HAP-1 (cell line): ENCODE results near the gene YTHDC1.
"Not testable (repeated sequence)": the region's sequence is repeated elsewhere in the genome, so short reads cannot be mapped to it uniquely, and the experiment has no call there.

Experiments used
- DNase-seq, 2 experiments: peaks; one replicate each; pipeline ENCODE4 v3.0.0-alpha.2; 2016 to 2020; ENCODE audit warnings: low spot score in 2 of 2
- H3K27me3 ChIP-seq: fragments of 250-450 bp; sonication (Bioruptor Pico); 2 replicates; pipeline ENCODE4 v1.5.1; 2020; ENCODE audit warnings: low read depth, mild to moderate bottlenecking, moderate library complexity
- H3K36me3 ChIP-seq: fragments of 250-450 bp; sonication (Bioruptor Pico); replicated peaks from 2 replicates; pipeline ENCODE4 v1.5.1; 2020; ENCODE audit warnings: mild to moderate bottlenecking
- H3K4me1 ChIP-seq: fragments of 250-450 bp; sonication (Bioruptor Pico); 2 replicates; pipeline ENCODE4 v1.5.1; 2020; ENCODE audit warnings: mild to moderate bottlenecking
- H3K4me3 ChIP-seq: fragments of 250-450 bp; sonication (Bioruptor Pico); 2 replicates; pipeline ENCODE4 v1.5.1; 2020; ENCODE audit warnings: mild to moderate bottlenecking, moderate library complexity
- H3K9me3 ChIP-seq: fragments of 250-450 bp; sonication (Bioruptor Pico); 2 replicates; pipeline ENCODE4 v1.5.1; 2020; ENCODE audit warnings: mild to moderate bottlenecking, moderate library complexity
- in situ Hi-C: fragments of 300-500 bp; cut with MboI; formaldehyde crosslinking; loops from 3 replicates; pipeline ENCODE4 v1.14.3; 2020; ENCODE audit warnings: low sequenced_read_pairs, inconsistent platforms, mixed read lengths

Gene YTHDC1

GRCh38 chr4:68299492-68300457 is 50.1 kb downstream of the YTHDC1 start:
- H3K9me3 ChIP-seq: no peaks in the 10 kb centered on the region
- H3K27me3 ChIP-seq: no peaks in the 10 kb centered on the region
- in situ Hi-C loops: no loop called here
- H3K4me1 ChIP-seq: no peaks in the 10 kb centered on the region
- H3K36me3 ChIP-seq: no peaks in the 10 kb centered on the region
- DNase-seq: no peak
- H3K4me3 ChIP-seq: no peak overlapping the region

- no peaks in the 10 kb centered on the region for H3K4me1 ChIP-seq
- no peak for DNase-seq
- no peak overlapping the region for H3K4me3 ChIP-seq
- in situ Hi-C loops: no loop called here
- no peaks in the 10 kb centered on the region for H3K27me3 ChIP-seq
- no peaks in the 10 kb centered on the region for H3K36me3 ChIP-seq
- H3K9me3 ChIP-seq: no peaks in the 10 kb centered on the region
Observed at GRCh38 chr4:68297137-68297536, 52.8 kb downstream of the YTHDC1 start.

- in situ Hi-C loops: no loop called here
- Histone ChIP-seq H3K4me3 (no peak overlapping the region), H3K27me3 (no peaks in the 10 kb centered on the region)
Observed at GRCh38 chr4:68291256-68291655, 58.6 kb downstream of the YTHDC1 start.

GRCh38 chr4:68288393-68288740 is 61.5 kb downstream of the YTHDC1 start:
- no peak for DNase-seq
- no peaks in the 10 kb centered on the region for H3K36me3 ChIP-seq
- H3K4me1 ChIP-seq: no peaks in the 10 kb centered on the region
- H3K9me3 ChIP-seq: no peaks in the 10 kb centered on the region
- no peaks in the 10 kb centered on the region for H3K27me3 ChIP-seq
- no peak overlapping the region for H3K4me3 ChIP-seq
- in situ Hi-C loops: no loop called here

More at GRCh38 chr4:68291256-68291655, 58.6 kb downstream of the YTHDC1 start:
- Histone ChIP-seq H3K36me3 (no peaks in the 10 kb centered on the region), H3K4me1 (no peaks in the 10 kb centered on the region), H3K9me3 (no peaks in the 10 kb centered on the region)
- no peak for DNase-seq

- no peak for DNase-seq
- Histone ChIP-seq H3K4me3 (no peak overlapping the region), H3K9me3 (no peaks in the 10 kb centered on the region), H3K27me3 (no peaks in the 10 kb centered on the region), H3K4me1 (no peaks in the 10 kb centered on the region), H3K36me3 (no peaks in the 10 kb centered on the region)
- in situ Hi-C loops: no loop called here
Observed at GRCh38 chr4:68287704-68288392, 62.0 kb downstream of the YTHDC1 start.

- Histone ChIP-seq H3K4me1 (no peaks in the 10 kb centered on the region), H3K9me3 (no peaks in the 10 kb centered on the region), H3K4me3 (no peak overlapping the region), H3K27me3 (no peaks in the 10 kb centered on the region), H3K36me3 (no peaks in the 10 kb centered on the region)
- in situ Hi-C loops: no loop called here
- DNase-seq: no peak
Observed at GRCh38 chr4:68283714-68284113, 66.2 kb downstream of the YTHDC1 start.

- in situ Hi-C loops: no loop called here
- no peak overlapping the region for H3K4me3 ChIP-seq
Observed at GRCh38 chr4:68283095-68283494, 66.8 kb downstream of the YTHDC1 start.

GRCh38 chr4:68281796-68282740 is 67.8 kb downstream of the YTHDC1 start:
- in situ Hi-C loops, H3K9me3 ChIP-seq, H3K36me3 ChIP-seq, H3K27me3 ChIP-seq, DNase-seq, H3K4me3 ChIP-seq: not testable (repeated sequence)
- H3K4me1 ChIP-seq: peaks cover 10% of the 10 kb centered on the region

More at GRCh38 chr4:68283095-68283494, 66.8 kb downstream of the YTHDC1 start:
- no peak for DNase-seq
- Histone ChIP-seq H3K36me3 (no peaks in the 10 kb centered on the region), H3K27me3 (no peaks in the 10 kb centered on the region), H3K4me1 (peaks cover 3% of the 10 kb centered on the region), H3K9me3 (no peaks in the 10 kb centered on the region)

- no peak for DNase-seq
- Histone ChIP-seq H3K27me3 (no peaks in the 10 kb centered on the region), H3K4me3 (no peak overlapping the region), H3K9me3 (no peaks in the 10 kb centered on the region), H3K36me3 (no peaks in the 10 kb centered on the region), H3K4me1 (peaks cover 22% of the 10 kb centered on the region)
- in situ Hi-C loops: no loop called here
Observed at GRCh38 chr4:68278029-68278428, 71.9 kb downstream of the YTHDC1 start.

GRCh38 chr4:68277627-68278026 is 72.3 kb downstream of the YTHDC1 start:
- no peak for DNase-seq
- Histone ChIP-seq H3K9me3 (no peaks in the 10 kb centered on the region), H3K4me1 (peaks cover 26% of the 10 kb centered on the region), H3K36me3 (no peaks in the 10 kb centered on the region), H3K4me3 (no peak overlapping the region), H3K27me3 (no peaks in the 10 kb centered on the region)
- in situ Hi-C loops: no loop called here

- Histone ChIP-seq H3K4me1 (peaks cover 25% of the 10 kb centered on the region), H3K27me3 (no peaks in the 10 kb centered on the region), H3K4me3 (no peak overlapping the region), H3K36me3 (no peaks in the 10 kb centered on the region), H3K9me3 (no peaks in the 10 kb centered on the region)
- in situ Hi-C loops: loop anchor here (25.0 kb wide), 1 partner anchor 889 kb away; no protein-coding TSS in a partner anchor
- peak in 1 of 2 experiments; percentile 93 for DNase-seq
Observed at GRCh38 chr4:68272860-68273259, 77.0 kb downstream of the YTHDC1 start.

- Histone ChIP-seq H3K36me3 (no peaks in the 10 kb centered on the region), H3K27me3 (no peaks in the 10 kb centered on the region), H3K4me1 (peaks cover 20% of the 10 kb centered on the region), H3K4me3 (no peak overlapping the region), H3K9me3 (no peaks in the 10 kb centered on the region)
- DNase-seq: peak; percentile 15 to 31
- in situ Hi-C loops: loop anchor here (25.0 kb wide), 1 partner anchor 890 kb away; no protein-coding TSS in a partner anchor
Observed at GRCh38 chr4:68272380-68272779, 77.5 kb downstream of the YTHDC1 start.

GRCh38 chr4:68271851-68272357 is 78.0 kb downstream of the YTHDC1 start:
- peak; percentile 25 to 77 for DNase-seq
- Histone ChIP-seq H3K36me3 (no peaks in the 10 kb centered on the region), H3K4me1 (peaks cover 20% of the 10 kb centered on the region), H3K27me3 (no peaks in the 10 kb centered on the region), H3K4me3 (no peak overlapping the region), H3K9me3 (no peaks in the 10 kb centered on the region)
- in situ Hi-C loops: loop anchor here (25.0 kb wide), 1 partner anchor 890 kb away; no protein-coding TSS in a partner anchor
